H9 (cell line): ENCODE measurements around the gene GDPD2. TPM values are rescaled to one million over a fixed set of nuclear protein-coding genes. Genes with fewer than 3 reads are reported as not detected.

Experiments used
- DNase-seq: peaks from one replicate; pipeline ENCODE4 v3.0.0-alpha.2; 2017
- H2AFZ ChIP-seq: one replicate; pipeline ENCODE4 v1.6.1; 2013; ENCODE audit warnings: mild to moderate bottlenecking, low read length, control low read depth, moderate library complexity
- H2AK5ac ChIP-seq: 2 replicates; pipeline ENCODE4 v1.6.1; 2013; ENCODE audit warnings: low read length, control low read depth, mixed read lengths; ENCODE audit not compliant: insufficient read length
- H2BK120ac ChIP-seq: one replicate; pipeline ENCODE4 v1.6.1; 2013; ENCODE audit warnings: low read depth, mild to moderate bottlenecking, low read length, control low read depth, inconsistent platforms; ENCODE audit not compliant: poor library complexity, severe bottlenecking
- H2BK12ac ChIP-seq: 2 replicates; pipeline ENCODE4 v1.6.1; 2013; ENCODE audit warnings: low read length, control low read depth, mixed read lengths, low read depth; ENCODE audit not compliant: insufficient read length
- H2BK15ac ChIP-seq: 2 replicates; pipeline ENCODE4 v1.6.1; 2013; ENCODE audit warnings: low read depth, low read length, control low read depth
- H2BK20ac ChIP-seq: one replicate; pipeline ENCODE4 v1.6.1; 2013; ENCODE audit warnings: low read depth, mild to moderate bottlenecking, low read length, control low read depth, inconsistent platforms; ENCODE audit not compliant: poor library complexity, severe bottlenecking
- H2BK5ac ChIP-seq: 2 replicates; pipeline ENCODE4 v1.6.1; 2013; ENCODE audit warnings: low read length, control low read depth, mixed read lengths; ENCODE audit not compliant: insufficient read length
- H3K14ac ChIP-seq: 2 replicates; pipeline ENCODE4 v1.6.1; 2013; ENCODE audit warnings: low read length, control low read depth; ENCODE audit not compliant: insufficient read depth
- H3K18ac ChIP-seq: 2 replicates; pipeline ENCODE4 v1.6.1; 2013; ENCODE audit warnings: low read depth, mild to moderate bottlenecking, mixed read lengths, low read length, control low read depth; ENCODE audit not compliant: insufficient read length
- H3K23ac ChIP-seq: 2 replicates; pipeline ENCODE4 v1.6.1; 2013; ENCODE audit warnings: low read length, control low read depth, mixed read lengths, low read depth; ENCODE audit not compliant: insufficient read length
- H3K23me2 ChIP-seq: 2 replicates; pipeline ENCODE4 v1.6.1; 2013; ENCODE audit warnings: low read depth, mild to moderate bottlenecking, mixed read lengths, low read length, control low read depth; ENCODE audit not compliant: insufficient read length, poor library complexity, severe bottlenecking
- H3K27ac ChIP-seq: 2 replicates; pipeline ENCODE4 v1.5.1; 2013; ENCODE audit warnings: low read length, control low read depth, mixed read lengths, low read depth; ENCODE audit not compliant: insufficient read length
- H3K27me3 ChIP-seq: 2 replicates; pipeline ENCODE4 v1.6.1; 2013; ENCODE audit warnings: low read length, control low read depth, inconsistent platforms; ENCODE audit not compliant: insufficient read depth
- H3K4ac ChIP-seq: 2 replicates; pipeline ENCODE4 v1.6.1; 2013; ENCODE audit warnings: low read depth, mild to moderate bottlenecking, control low read depth, inconsistent platforms, low read length, moderate library complexity
- H3K4me1 ChIP-seq: 2 replicates; pipeline ENCODE4 v1.6.1; 2013; ENCODE audit warnings: low read length, control low read depth, inconsistent platforms; ENCODE audit not compliant: insufficient read depth
- H3K4me2 ChIP-seq: 2 replicates; pipeline ENCODE4 v1.6.1; 2013; ENCODE audit warnings: low read length, control low read depth, mixed read lengths; ENCODE audit not compliant: insufficient read length, insufficient read depth
- H3K56ac ChIP-seq: 2 replicates; pipeline ENCODE4 v1.6.1; 2013; ENCODE audit warnings: low read depth, mild to moderate bottlenecking, mixed read lengths, low read length, control low read depth; ENCODE audit not compliant: insufficient read length
- H3K79me1 ChIP-seq: 2 replicates; pipeline ENCODE4 v1.6.1; 2013; ENCODE audit warnings: low read depth, mild to moderate bottlenecking, moderate library complexity, low read length, control low read depth, inconsistent platforms; ENCODE audit not compliant: insufficient read depth, poor library complexity, severe bottlenecking
- H3K79me2 ChIP-seq: 2 replicates; pipeline ENCODE4 v1.6.1; 2013; ENCODE audit warnings: low read length, control low read depth, inconsistent platforms; ENCODE audit not compliant: insufficient read depth
- H3K9ac ChIP-seq: 2 replicates; pipeline ENCODE4 v1.6.1; 2013; ENCODE audit warnings: low read length, control low read depth, mixed read lengths; ENCODE audit not compliant: insufficient read length; ENCODE audit errors: extremely low read depth
- H3K9me3 ChIP-seq: one replicate; pipeline ENCODE4 v1.6.1; 2013; ENCODE audit warnings: low read depth, low read length, inconsistent platforms; ENCODE audit not compliant: control insufficient read depth
- H3T11ph ChIP-seq: one replicate; pipeline ENCODE4 v1.6.1; 2013; ENCODE audit warnings: mild to moderate bottlenecking, low read length, control low read depth, inconsistent platforms
- H4K20me1 ChIP-seq: one replicate; pipeline ENCODE4 v1.6.1; 2013; ENCODE audit not compliant: control insufficient read depth, insufficient read length, insufficient read depth
- H4K5ac ChIP-seq: 2 replicates; pipeline ENCODE4 v1.6.1; 2013; ENCODE audit warnings: low read depth, mild to moderate bottlenecking, mixed read lengths, low read length, control low read depth; ENCODE audit not compliant: insufficient read length
- H4K8ac ChIP-seq: replicated peaks from 2 replicates; pipeline ENCODE4 v1.6.1; 2013; ENCODE audit warnings: low read length, control low read depth, mixed read lengths, low read depth; ENCODE audit not compliant: insufficient read length
- H4K91ac ChIP-seq: 2 replicates; pipeline ENCODE4 v1.6.1; 2013; ENCODE audit warnings: low read depth, mild to moderate bottlenecking, moderate library complexity, mixed read lengths, low read length, control low read depth; ENCODE audit not compliant: insufficient read length
- H3K27ac Mint-ChIP-seq, 3 experiments: 2 replicates in 2 of 3; 3 replicates in 1 of 3; pipeline ENCODE4 v1.8.0; 2020 to 2021; ENCODE audit warnings: mixed read lengths in 3 of 3, mild to moderate bottlenecking in 1 of 3, moderate library complexity in 1 of 3
- H3K27me3 Mint-ChIP-seq: 2 replicates; pipeline ENCODE4 v1.8.0; 2021; ENCODE audit warnings: low read depth, mild to moderate bottlenecking, moderate library complexity, mixed read lengths
- H3K36me3 Mint-ChIP-seq, 3 experiments: 2 replicates in 2 of 3; 3 replicates in 1 of 3; pipeline ENCODE4 v1.8.0; 2020 to 2021; ENCODE audit warnings: low read depth in 3 of 3, mixed read lengths in 3 of 3; ENCODE audit not compliant: insufficient read depth in 1 of 3
- H3K4me1 Mint-ChIP-seq, 2 experiments: 2 replicates each; pipeline ENCODE4 v1.8.0; 2020; ENCODE audit warnings: mixed read lengths in 2 of 2
- H3K4me3 Mint-ChIP-seq, 2 experiments: 2 replicates in 1 of 2; 3 replicates in 1 of 2; pipeline ENCODE4 v1.8.0; 2020 to 2021; ENCODE audit warnings: mild to moderate bottlenecking in 2 of 2, mixed read lengths in 2 of 2, moderate library complexity in 1 of 2
- H3K9me3 Mint-ChIP-seq, 2 experiments: 2 replicates in 1 of 2; 3 replicates in 1 of 2; pipeline ENCODE4 v1.8.0; 2020; ENCODE audit warnings: mild to moderate bottlenecking in 2 of 2, mixed read lengths in 2 of 2, moderate library complexity in 1 of 2
- WGBS: extraction: QIAGEN DNeasy Blood & Tissue Kit; methylation state at CpG from one replicate; pipeline ENCODE4 v1.1.7; 2013; ENCODE audit warnings: missing lambda C conversion rate, low lambda C conversion rate, mixed read lengths; ENCODE audit not compliant: insufficient read length; ENCODE audit errors: extremely low coverage; 5-methylcytosine and 5-hydroxymethylcytosine counted together
- total RNA-seq: library from RNA; stranded (reverse); gene quantifications from 2 replicates; pipeline ENCODE4 v1.2.1, GENCODE V29; 2021
- TF ChIP-seq, protein P1 (sequence below): fragments of 200-600 bp; sonication (generic); conservative IDR thresholded peaks from 3 replicates; pipeline ENCODE4 v1.8.0; 2021; ENCODE audit warnings: antibody characterized with exemption, mild to moderate bottlenecking

GDPD2 gene
- total RNA-seq, 1 experiment from 2014 or later = 13.9 TPM

DNA sequence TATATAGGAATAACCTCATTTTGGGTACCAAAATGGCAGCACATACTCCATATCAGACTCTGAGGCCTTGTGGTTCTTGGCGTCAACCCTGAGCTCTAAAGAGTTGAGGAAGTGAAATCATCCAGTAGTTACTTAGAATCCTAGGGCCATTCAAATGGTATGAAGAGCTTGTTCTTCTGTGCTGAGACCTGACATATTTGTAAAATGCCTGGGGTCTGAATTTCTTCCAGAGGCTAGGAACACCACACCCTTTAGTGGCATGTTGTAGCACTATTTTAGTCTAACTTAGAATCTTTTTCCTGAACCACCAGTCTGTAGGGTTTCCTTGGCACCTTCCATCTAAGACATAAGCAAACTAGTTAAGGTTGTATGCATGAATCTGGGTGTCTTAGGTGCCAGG is 18.1 kb upstream of the GDPD2 start:
- H4K5ac ChIP-seq = no peak overlapping the region
- H2BK15ac ChIP-seq = no peak overlapping the region
- no peak overlapping the region for H2BK120ac ChIP-seq
- H4K8ac ChIP-seq = no peak overlapping the region
- H3K27ac ChIP-seq = no peak overlapping the region
- no peak overlapping the region for H2AFZ ChIP-seq
- no peak overlapping the region for H2AK5ac ChIP-seq
- H4K91ac ChIP-seq = no peak overlapping the region
- H3K23ac ChIP-seq = no peak overlapping the region
- no peaks in the 10 kb centered on the region for H3K27me3 ChIP-seq
- H3K4me1 ChIP-seq = no peaks in the 10 kb centered on the region
- DNase-seq = no peak
- H3K56ac ChIP-seq = no peak overlapping the region
- no peak overlapping the region for H3K18ac ChIP-seq
- peaks cover 41% of the 10 kb centered on the region for H3K9me3 ChIP-seq
- H3K36me3 Mint-ChIP-seq = peaks cover 23 to 70% (median 56%) of the 10 kb centered on the region in 3 experiments
- no peak overlapping the region for H2BK20ac ChIP-seq
- no peaks in the 10 kb centered on the region for H3K27me3 Mint-ChIP-seq
- no peak overlapping the region for H2BK5ac ChIP-seq
- no peak overlapping the region for H2BK12ac ChIP-seq
- no peaks in the 10 kb centered on the region for H3K23me2 ChIP-seq
- H3K4me3 Mint-ChIP-seq = no peak overlapping the region
- no peaks in the 10 kb centered on the region for H3K4me1 Mint-ChIP-seq
- peaks cover 47 to 55% of the 10 kb centered on the region in 2 experiments for H3K9me3 Mint-ChIP-seq
- no peaks in the 10 kb centered on the region for H3K79me1 ChIP-seq
- no peak overlapping the region for H3K4me2 ChIP-seq
- WGBS = no CpG with 5 or more reads among the region's 1 CpG
- no peak overlapping the region for H3K9ac ChIP-seq
- H3K4ac ChIP-seq = no peak overlapping the region
- H3T11ph ChIP-seq = no peak overlapping the region
- TF ChIP-seq, protein P1, sequence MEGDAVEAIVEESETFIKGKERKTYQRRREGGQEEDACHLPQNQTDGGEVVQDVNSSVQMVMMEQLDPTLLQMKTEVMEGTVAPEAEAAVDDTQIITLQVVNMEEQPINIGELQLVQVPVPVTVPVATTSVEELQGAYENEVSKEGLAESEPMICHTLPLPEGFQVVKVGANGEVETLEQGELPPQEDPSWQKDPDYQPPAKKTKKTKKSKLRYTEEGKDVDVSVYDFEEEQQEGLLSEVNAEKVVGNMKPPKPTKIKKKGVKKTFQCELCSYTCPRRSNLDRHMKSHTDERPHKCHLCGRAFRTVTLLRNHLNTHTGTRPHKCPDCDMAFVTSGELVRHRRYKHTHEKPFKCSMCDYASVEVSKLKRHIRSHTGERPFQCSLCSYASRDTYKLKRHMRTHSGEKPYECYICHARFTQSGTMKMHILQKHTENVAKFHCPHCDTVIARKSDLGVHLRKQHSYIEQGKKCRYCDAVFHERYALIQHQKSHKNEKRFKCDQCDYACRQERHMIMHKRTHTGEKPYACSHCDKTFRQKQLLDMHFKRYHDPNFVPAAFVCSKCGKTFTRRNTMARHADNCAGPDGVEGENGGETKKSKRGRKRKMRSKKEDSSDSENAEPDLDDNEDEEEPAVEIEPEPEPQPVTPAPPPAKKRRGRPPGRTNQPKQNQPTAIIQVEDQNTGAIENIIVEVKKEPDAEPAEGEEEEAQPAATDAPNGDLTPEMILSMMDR = no peak
- no peak overlapping the region for H3K27ac Mint-ChIP-seq
- H4K20me1 ChIP-seq = no peaks in the 10 kb centered on the region
- H3K14ac ChIP-seq = no peak overlapping the region
- 0 out of 2 replicates have a peak, but pooled peaks cover 2% of the 10 kb centered on the region for H3K79me2 ChIP-seq
